GM12891 (cell line): Measurements from ENCODE around the gene SMIM36.

Source experiments
- POLR2A ChIP-seq: IDR thresholded peaks from 2 replicates; pipeline ENCODE4 v1.6.1; 2011; ENCODE audit warnings: low read depth, low read length, control low read depth
- POLR2AphosphoS5 ChIP-seq: IDR thresholded peaks from 2 replicates; pipeline ENCODE4 v1.6.1; 2011; ENCODE audit warnings: low read depth, low read length, control low read depth

DNA sequence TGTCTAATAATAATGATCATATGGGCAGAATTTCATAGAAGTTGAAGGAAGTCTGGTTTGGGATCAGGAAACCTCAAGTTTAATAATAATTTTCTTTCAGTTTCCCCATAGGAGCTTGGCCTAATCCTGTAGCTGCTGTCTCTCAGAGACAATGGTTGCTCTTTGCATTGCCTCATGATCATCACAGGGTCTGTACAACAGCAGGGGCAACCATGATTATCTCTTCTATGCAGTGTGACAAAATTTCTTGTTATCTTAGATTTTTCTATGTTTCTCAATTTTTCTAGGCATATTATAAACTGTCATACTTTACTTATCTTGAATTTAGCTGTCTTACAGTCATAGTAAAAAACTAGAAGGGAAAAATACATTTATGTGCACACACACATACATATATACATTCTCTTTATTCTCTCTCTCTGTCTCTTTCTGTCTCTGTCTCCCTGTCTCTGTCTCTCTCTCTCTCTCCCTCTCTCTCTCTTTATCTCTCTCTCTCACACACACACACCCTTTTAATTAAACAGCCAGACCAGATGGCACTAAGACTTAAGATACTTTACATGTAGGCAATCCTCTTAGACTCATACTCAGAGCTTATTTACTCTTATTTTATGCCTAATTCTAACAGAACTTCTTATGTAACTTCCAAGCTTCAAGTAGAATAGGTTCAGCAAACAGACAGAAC lies 30.5 kb downstream of the SMIM36 start:
- TF ChIP-seq POLR2A = no peak
- no peak for TF ChIP-seq POLR2AphosphoS5
